NCI-H1105 (cell line): ENCODE results near the gene PAX3.

Experiments used
- DNase-seq: peaks from one replicate; lab custom pipeline; 2025; lab: John Stamatoyannopoulos, UW

PAX3 gene

GRCh38 chr2:222310747-222311318 lies 12.0 kb upstream of the PAX3 start:
- no peak for DNase-seq

- no peak for DNase-seq
Observed at GRCh38 chr2:222309766-222310165, 11.0 kb upstream of the PAX3 start.

- no peak for DNase-seq
Observed at GRCh38 chr2:222309361-222309760, 10.6 kb upstream of the PAX3 start.

GRCh38 chr2:222307978-222308730 lies 9.4 kb upstream of the PAX3 start:
- DNase-seq, result no peak

- DNase-seq, result no peak
Observed at GRCh38 chr2:222307143-222307756, 8.5 kb upstream of the PAX3 start.

GRCh38 chr2:222306393-222307142 lies 7.8 kb upstream of the PAX3 start:
- DNase-seq, result no peak

- DNase-seq, result no peak
Observed at GRCh38 chr2:222305516-222306392, 7.0 kb upstream of the PAX3 start.

GRCh38 chr2:222304737-222305515 lies 6.1 kb upstream of the PAX3 start:
- no peak for DNase-seq

GRCh38 chr2:222303828-222304736 lies 5.3 kb upstream of the PAX3 start:
- DNase-seq, result no peak

- no peak for DNase-seq
Observed at GRCh38 chr2:222303045-222303827, 4.4 kb upstream of the PAX3 start.

- DNase-seq, result no peak
Observed at GRCh38 chr2:222302178-222303018, 3.6 kb upstream of the PAX3 start.

GRCh38 chr2:222301796-222302118 lies 3.0 kb upstream of the PAX3 start:
- no peak for DNase-seq

GRCh38 chr2:222301053-222301795 lies 2.4 kb upstream of the PAX3 start:
- DNase-seq, result no peak

- DNase-seq, result no peak
Observed at GRCh38 chr2:222300726-222301052, 1.9 kb upstream of the PAX3 start.

- DNase-seq, result no peak
Observed at GRCh38 chr2:222299906-222300725, 1.3 kb upstream of the PAX3 start.

- DNase-seq, result no peak
Observed at GRCh38 chr2:222298001-222298310, 842 bp downstream of the PAX3 start.

- DNase-seq, result no peak
Observed at GRCh38 chr2:222297600-222297935, 1.2 kb downstream of the PAX3 start.
